WERI-Rb-1 (cell line): Measurements from ENCODE around the gene CD8B2.
"Not testable (repeated sequence)": the region's sequence is repeated elsewhere in the genome, so short reads cannot be mapped to it uniquely, and the experiment has no call there.

ENCODE experiments used
- DNase-seq: peaks from one replicate; pipeline ENCODE4 v3.0.0-alpha.2; 2020
- H3K27ac ChIP-seq: fragments of 250-450 bp; sonication (Bioruptor Pico); 2 replicates; pipeline ENCODE4 v1.5.1; 2020; ENCODE audit warnings: mild to moderate bottlenecking, moderate library complexity
- H3K27me3 ChIP-seq: fragments of 250-450 bp; sonication (Bioruptor Pico); 2 replicates; pipeline ENCODE4 v1.5.1; 2021; ENCODE audit warnings: mild to moderate bottlenecking, low read depth, moderate library complexity; ENCODE audit not compliant: insufficient read depth, severe bottlenecking
- H3K36me3 ChIP-seq: fragments of 250-450 bp; sonication (Bioruptor Pico); 2 replicates; pipeline ENCODE4 v1.5.1; 2020; ENCODE audit warnings: mild to moderate bottlenecking, moderate library complexity
- H3K4me3 ChIP-seq: 2 replicates; pipeline ENCODE4 v1.5.1; 2011; ENCODE audit warnings: low read depth, mild to moderate bottlenecking, control low read depth, low read length
- H3K9me3 ChIP-seq: fragments of 250-450 bp; sonication (Bioruptor Pico); 2 replicates; pipeline ENCODE4 v1.5.1; 2021; ENCODE audit warnings: mild to moderate bottlenecking, moderate library complexity; ENCODE audit not compliant: severe bottlenecking
- CTCF ChIP-seq: IDR thresholded peaks from 2 replicates; pipeline ENCODE4 v1.5.1; 2011; ENCODE audit warnings: low read depth, mild to moderate bottlenecking, control low read depth, inconsistent platforms, low read length

The CD8B2 gene

DNA sequence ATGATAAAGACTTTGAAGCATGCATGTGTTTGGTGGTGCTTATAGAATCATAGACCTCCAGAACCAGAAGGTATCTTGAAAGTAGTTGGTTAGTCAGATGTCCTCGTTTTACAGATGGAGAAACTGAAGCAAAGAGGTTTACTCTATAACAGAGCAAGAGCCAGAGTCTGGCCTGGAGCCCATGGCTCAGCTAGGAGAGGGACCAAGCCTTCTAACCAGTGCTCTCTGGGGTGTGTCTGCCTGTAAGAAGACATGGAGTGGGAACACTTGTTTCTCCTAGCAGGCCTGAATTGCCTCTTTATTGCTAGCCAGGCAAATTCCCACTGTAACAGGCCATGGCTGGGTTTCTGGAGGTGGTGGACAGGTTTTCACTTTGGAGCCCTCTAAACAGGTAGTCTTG is 67.9 kb downstream of the CD8B2 start:
- no peaks in the 10 kb centered on the region for H3K9me3 ChIP-seq
- no peak overlapping the region for H3K4me3 ChIP-seq
- no peaks in the 10 kb centered on the region for H3K36me3 ChIP-seq
- H3K27me3 ChIP-seq = no peaks in the 10 kb centered on the region
- no peak for TF ChIP-seq CTCF
- H3K27ac ChIP-seq = no peak overlapping the region
- no peak for DNase-seq

DNA sequence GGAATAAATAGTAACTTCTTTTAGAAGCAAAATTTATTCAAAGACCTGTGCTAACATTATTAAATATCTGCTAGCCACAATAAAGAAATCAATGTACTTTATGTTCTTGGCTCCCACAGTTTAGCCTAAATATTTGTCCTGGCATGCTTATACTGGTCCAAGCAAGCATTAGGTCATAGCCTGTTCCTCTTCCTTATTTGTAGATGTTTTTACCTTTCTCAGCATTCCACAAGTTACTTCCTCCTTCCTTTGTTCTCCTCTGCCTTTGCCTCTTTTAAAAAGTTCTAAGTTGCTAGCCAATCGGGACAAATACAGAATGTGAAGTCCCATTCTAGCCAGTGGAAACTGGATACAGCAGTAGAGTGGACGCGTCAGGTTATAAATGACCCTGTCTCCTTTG is 72.6 kb downstream of the CD8B2 start:
- not testable (repeated sequence) for DNase-seq, H3K36me3 ChIP-seq, H3K4me3 ChIP-seq, H3K27ac ChIP-seq, H3K27me3 ChIP-seq, H3K9me3 ChIP-seq

DNA sequence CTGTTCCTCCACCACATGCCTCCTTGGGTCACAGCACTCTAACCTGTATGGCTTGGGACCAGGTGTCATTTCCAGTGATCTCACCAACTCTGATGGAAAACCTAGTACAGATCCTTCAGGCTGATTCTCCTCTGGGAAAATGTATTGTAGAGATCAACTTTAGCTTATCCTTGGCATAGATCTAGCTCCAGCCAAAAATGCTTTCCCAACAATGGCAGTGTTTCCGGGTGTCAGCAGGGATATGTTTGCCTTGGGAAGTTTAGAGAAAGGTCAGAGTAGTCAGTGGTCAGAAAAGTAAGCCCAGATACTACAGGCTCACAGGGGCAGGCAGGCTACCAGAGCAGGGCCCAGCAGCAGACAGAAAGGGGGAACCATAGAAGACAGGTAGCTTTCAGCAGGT is 73.6 kb downstream of the CD8B2 start:
- Histone ChIP-seq H3K27ac (no peak overlapping the region), H3K9me3 (no peaks in the 10 kb centered on the region), H3K27me3 (no peaks in the 10 kb centered on the region), H3K4me3 (no peak overlapping the region), H3K36me3 (no peaks in the 10 kb centered on the region)
- no peak for DNase-seq
- TF ChIP-seq CTCF = no peak

- no peaks in the 10 kb centered on the region for H3K9me3 ChIP-seq
- TF ChIP-seq CTCF = no peak
- no peak overlapping the region for H3K4me3 ChIP-seq
These were observed 74.2 kb downstream of the CD8B2 start for GRCh38 chr2:106561356-106561755.

GRCh38 chr2:106561803-106562202 is 74.6 kb downstream of the CD8B2 start:
- TF ChIP-seq CTCF = no peak
- DNase-seq = no peak
- no peaks in the 10 kb centered on the region for H3K36me3 ChIP-seq
- no peak overlapping the region for H3K27ac ChIP-seq
- H3K27me3 ChIP-seq = no peaks in the 10 kb centered on the region
- H3K9me3 ChIP-seq = no peaks in the 10 kb centered on the region
- no peak overlapping the region for H3K4me3 ChIP-seq

More at GRCh38 chr2:106561356-106561755, 74.2 kb downstream of the CD8B2 start:
- Histone ChIP-seq H3K27me3 (no peaks in the 10 kb centered on the region), H3K36me3 (no peaks in the 10 kb centered on the region), H3K27ac (no peak overlapping the region)
- DNase-seq = no peak

DNA sequence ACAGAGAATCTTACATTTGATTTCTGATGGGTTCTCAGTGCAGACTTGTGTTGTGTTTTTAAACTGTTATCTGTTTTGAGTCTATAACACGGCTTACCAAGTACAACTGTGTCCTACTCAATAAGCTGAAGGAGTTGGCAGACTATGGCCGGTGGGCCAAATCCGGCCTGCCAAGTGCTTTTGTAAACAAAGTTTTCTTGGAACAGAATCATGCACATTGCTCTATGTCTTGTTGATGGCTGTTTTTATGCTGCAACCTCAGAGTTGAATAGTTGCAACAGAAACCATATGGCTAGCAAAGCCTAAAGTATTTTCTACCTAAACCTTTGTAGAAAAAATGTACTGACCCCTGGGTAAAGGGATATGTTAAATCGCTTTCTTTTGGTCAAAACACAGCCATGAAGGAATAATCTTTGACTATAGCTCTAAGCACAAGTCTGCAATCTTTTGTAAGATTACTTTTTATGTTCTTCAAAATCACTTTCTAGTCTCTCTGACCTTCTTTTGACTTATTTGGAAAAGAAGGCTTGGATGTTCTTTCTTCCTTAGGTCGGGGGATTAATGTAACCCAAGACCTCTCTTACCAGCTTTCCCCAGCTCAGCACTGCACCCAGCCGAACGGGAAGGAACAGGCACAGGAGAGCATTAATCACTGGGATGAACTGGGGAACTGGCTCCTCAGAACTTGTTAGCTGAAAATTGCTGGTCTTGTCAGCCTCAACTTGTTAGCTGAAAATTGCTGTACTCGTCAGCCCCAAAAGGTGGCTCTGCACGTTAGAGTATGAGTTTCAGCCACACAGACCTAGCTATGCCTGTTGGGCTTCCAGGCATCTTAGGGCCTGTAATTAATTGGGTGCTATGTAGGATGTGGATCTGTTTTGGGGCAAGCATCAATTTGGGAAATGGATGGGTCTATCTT is 75.4 kb downstream of the CD8B2 start:
- no peak overlapping the region for H3K27ac ChIP-seq
- peak; percentile 50 for DNase-seq
- H3K27me3 ChIP-seq = no peaks in the 10 kb centered on the region

More for the DNA sequence above, 75.4 kb downstream of the CD8B2 start:
- Histone ChIP-seq H3K9me3 (no peaks in the 10 kb centered on the region), H3K36me3 (no peaks in the 10 kb centered on the region), H3K4me3 (no peak overlapping the region)
- TF ChIP-seq CTCF = no peak; the same call in 1 of the 2 replicates
